IMR-90 (cell line): ENCODE data around the gene SSH2.

Experiments
- BHLHE40 ChIP-seq: fragments of 150-350 bp; IDR thresholded peaks from 2 replicates; pipeline ENCODE4 v1.6.1; 2016; ENCODE audit warnings: mild to moderate bottlenecking, low read depth, low read length
- CEBPB ChIP-seq: IDR thresholded peaks from 2 replicates; pipeline ENCODE4 v1.6.1; 2012; ENCODE audit warnings: low read depth, low read length, improper control_type of control experiment
- CHD1 ChIP-seq: IDR thresholded peaks from 2 replicates; pipeline ENCODE4 v1.6.1; 2012; ENCODE audit warnings: low read depth, low read length, improper control_type of control experiment
- FOS ChIP-seq: fragments of 150-350 bp; IDR thresholded peaks from 2 replicates; pipeline ENCODE4 v1.6.1; 2016; ENCODE audit warnings: low read depth, low read length
- MXI1 ChIP-seq: IDR thresholded peaks from 2 replicates; pipeline ENCODE4 v1.6.1; 2012; ENCODE audit warnings: low read depth, mild to moderate bottlenecking, low read length, moderate library complexity, borderline replicate concordance
- NFE2L2 ChIP-seq: fragments of 150-350 bp; IDR thresholded peaks from 2 replicates; pipeline ENCODE4 v1.6.1; 2016; ENCODE audit warnings: low read depth, mild to moderate bottlenecking, low read length
- POLR2A ChIP-seq: IDR thresholded peaks from 2 replicates; pipeline ENCODE4 v1.6.1; 2012; ENCODE audit warnings: mild to moderate bottlenecking, low read depth, low read length
- RAD21 ChIP-seq: IDR thresholded peaks from 2 replicates; pipeline ENCODE4 v1.6.1; 2012; ENCODE audit warnings: low read length, improper control_type of control experiment
- RCOR1 ChIP-seq: IDR thresholded peaks from 2 replicates; pipeline ENCODE4 v1.6.1; 2012; ENCODE audit warnings: mild to moderate bottlenecking, low read length, improper control_type of control experiment; ENCODE audit not compliant: insufficient replicate concordance
- RFX5 ChIP-seq: IDR thresholded peaks from 2 replicates; pipeline ENCODE4 v1.8.0; 2012; ENCODE audit warnings: low read depth, mild to moderate bottlenecking, low read length, moderate library complexity
- SMC3 ChIP-seq: fragments of 150-350 bp; IDR thresholded peaks from 2 replicates; pipeline ENCODE4 v1.6.1; 2016; ENCODE audit warnings: low read depth, mild to moderate bottlenecking, antibody characterized with exemption, low read length, moderate library complexity
- TF ChIP-seq, protein P1 (sequence below): conservative IDR thresholded peaks from 2 replicates; pipeline ENCODE4 v1.5.1; 2012; ENCODE audit warnings: mild to moderate bottlenecking, low read depth, low read length, improper control_type of control experiment
- TF ChIP-seq, protein P2 (sequence below): fragments of 150-350 bp; IDR thresholded peaks from 2 replicates; pipeline ENCODE4 v1.6.1; 2016; ENCODE audit warnings: low read depth, mild to moderate bottlenecking, low read length, moderate library complexity, borderline replicate concordance

DNA sequence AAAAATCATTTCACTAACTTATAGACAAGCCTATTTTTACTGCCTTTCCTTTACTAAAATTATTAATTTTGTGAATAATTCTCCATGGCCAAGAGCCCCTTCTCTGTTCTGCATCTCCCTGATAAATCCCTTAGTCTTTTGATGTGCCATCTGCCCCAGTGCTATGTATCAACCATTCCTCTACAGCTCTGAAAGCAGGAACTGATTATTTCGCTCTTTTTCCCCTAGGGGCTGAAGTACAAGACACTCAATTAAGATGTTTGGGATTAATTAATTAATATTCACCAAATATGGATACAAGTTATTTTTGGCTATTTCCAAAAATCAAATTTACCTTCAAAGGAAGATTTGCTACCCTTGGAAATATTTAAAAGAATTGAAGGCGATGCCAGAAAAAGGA lies 26.6 kb downstream of the SSH2 start:
- TF ChIP-seq, protein P1, sequence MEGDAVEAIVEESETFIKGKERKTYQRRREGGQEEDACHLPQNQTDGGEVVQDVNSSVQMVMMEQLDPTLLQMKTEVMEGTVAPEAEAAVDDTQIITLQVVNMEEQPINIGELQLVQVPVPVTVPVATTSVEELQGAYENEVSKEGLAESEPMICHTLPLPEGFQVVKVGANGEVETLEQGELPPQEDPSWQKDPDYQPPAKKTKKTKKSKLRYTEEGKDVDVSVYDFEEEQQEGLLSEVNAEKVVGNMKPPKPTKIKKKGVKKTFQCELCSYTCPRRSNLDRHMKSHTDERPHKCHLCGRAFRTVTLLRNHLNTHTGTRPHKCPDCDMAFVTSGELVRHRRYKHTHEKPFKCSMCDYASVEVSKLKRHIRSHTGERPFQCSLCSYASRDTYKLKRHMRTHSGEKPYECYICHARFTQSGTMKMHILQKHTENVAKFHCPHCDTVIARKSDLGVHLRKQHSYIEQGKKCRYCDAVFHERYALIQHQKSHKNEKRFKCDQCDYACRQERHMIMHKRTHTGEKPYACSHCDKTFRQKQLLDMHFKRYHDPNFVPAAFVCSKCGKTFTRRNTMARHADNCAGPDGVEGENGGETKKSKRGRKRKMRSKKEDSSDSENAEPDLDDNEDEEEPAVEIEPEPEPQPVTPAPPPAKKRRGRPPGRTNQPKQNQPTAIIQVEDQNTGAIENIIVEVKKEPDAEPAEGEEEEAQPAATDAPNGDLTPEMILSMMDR = no peak
- TF ChIP-seq NFE2L2 (no peak), POLR2A (no peak), CEBPB (no peak), MXI1 (no peak), BHLHE40 (no peak), SMC3 (no peak), RFX5 (no peak), RAD21 (no peak), CHD1 (no peak), FOS (no peak), RCOR1 (no peak)
- TF ChIP-seq, protein P2, sequence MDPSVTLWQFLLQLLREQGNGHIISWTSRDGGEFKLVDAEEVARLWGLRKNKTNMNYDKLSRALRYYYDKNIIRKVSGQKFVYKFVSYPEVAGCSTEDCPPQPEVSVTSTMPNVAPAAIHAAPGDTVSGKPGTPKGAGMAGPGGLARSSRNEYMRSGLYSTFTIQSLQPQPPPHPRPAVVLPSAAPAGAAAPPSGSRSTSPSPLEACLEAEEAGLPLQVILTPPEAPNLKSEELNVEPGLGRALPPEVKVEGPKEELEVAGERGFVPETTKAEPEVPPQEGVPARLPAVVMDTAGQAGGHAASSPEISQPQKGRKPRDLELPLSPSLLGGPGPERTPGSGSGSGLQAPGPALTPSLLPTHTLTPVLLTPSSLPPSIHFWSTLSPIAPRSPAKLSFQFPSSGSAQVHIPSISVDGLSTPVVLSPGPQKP = no peak
